SK-N-SH (cell line): Measurements from ENCODE around the gene RFLNA.

Experiments
- CTCF ChIP-seq: fragments of 200-600 bp; sonication (generic); IDR thresholded peaks from 2 replicates; pipeline ENCODE4 v1.6.1; 2017; ENCODE audit warnings: antibody characterized with exemption, mild to moderate bottlenecking, moderate library complexity
- EP300 ChIP-seq, 2 experiments: IDR thresholded peaks; 2 replicates each; pipeline versions ENCODE4 v1.4.0 to v1.6.1; 2012; ENCODE audit warnings: borderline replicate concordance in 1 of 2, low read depth in 1 of 2, low read length in 1 of 2
- MEF2A ChIP-seq: IDR thresholded peaks from 2 replicates; pipeline ENCODE4 v1.4.0; 2012; ENCODE audit warnings: low read depth, borderline replicate concordance
- POLR2AphosphoS5 ChIP-seq: IDR thresholded peaks from 2 replicates; pipeline ENCODE4 v1.6.1; 2012; ENCODE audit warnings: low read depth, low read length
- RAD21 ChIP-seq: IDR thresholded peaks from 2 replicates; pipeline ENCODE4 v1.6.1; 2012; ENCODE audit warnings: mild to moderate bottlenecking, low read length
- REST ChIP-seq: IDR thresholded peaks from 2 replicates; pipeline ENCODE4 v1.6.1; 2012; ENCODE audit warnings: mild to moderate bottlenecking, low read depth, low read length, moderate library complexity
- RFX5 ChIP-seq: IDR thresholded peaks from 2 replicates; pipeline ENCODE4 v1.6.1; 2012; ENCODE audit warnings: mild to moderate bottlenecking, improper control_type of control experiment, low read length
- SIN3A ChIP-seq: IDR thresholded peaks from 2 replicates; pipeline ENCODE4 v1.6.1; 2012; ENCODE audit warnings: low read depth, mild to moderate bottlenecking, low read length, moderate library complexity, borderline replicate concordance
- SMC3 ChIP-seq: IDR thresholded peaks from 2 replicates; pipeline ENCODE4 v1.6.1; 2012; ENCODE audit warnings: low read depth, low read length, improper control_type of control experiment
- TEAD4 ChIP-seq: IDR thresholded peaks from 2 replicates; pipeline ENCODE4 v1.4.0; 2012; ENCODE audit warnings: mild to moderate bottlenecking, borderline replicate concordance; ENCODE audit not compliant: insufficient read depth
- ZBTB33 ChIP-seq: IDR thresholded peaks from 2 replicates; pipeline ENCODE4 v1.4.0; 2012; ENCODE audit warnings: low read depth, borderline replicate concordance
- TF ChIP-seq, protein P1 (sequence below): IDR thresholded peaks from 2 replicates; pipeline ENCODE4 v1.4.0; 2012; ENCODE audit warnings: low read depth

DNA sequence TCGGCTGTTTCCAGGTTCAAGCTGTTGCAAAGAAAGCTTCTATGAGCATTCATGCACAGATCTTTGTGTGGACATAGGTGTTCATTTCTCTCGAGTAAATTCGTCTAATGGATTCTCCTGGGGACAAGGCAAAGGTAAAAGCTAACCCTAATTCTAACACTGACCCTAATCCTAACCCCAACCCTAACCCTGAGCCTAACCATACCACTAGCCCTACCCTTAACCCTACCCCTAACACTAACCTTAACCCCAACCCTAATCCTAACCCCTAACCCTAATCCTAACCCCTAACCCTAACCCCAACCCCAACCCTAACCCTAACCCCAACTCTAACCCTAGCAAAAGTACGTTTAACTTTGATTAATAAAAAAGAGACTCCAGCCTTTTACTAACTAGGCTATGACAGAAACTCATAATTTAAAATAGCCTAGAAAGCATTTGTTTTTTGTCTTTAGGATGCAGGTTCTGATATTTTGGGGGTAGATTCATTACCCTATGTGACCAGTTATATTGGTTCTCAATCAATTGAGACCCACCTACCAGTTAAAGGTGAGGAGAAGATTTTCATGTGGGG is 27.6 kb upstream of the RFLNA start:
- TF ChIP-seq RFX5, result no peak
- no peak for TF ChIP-seq EP300 (IDR thresholded peaks at IDR 0.05; ENCODE audit: borderline replicate concordance in 1 of 2, low read depth in 1 of 2, low read length in 1 of 2)
- no peak for TF ChIP-seq POLR2AphosphoS5
- TF ChIP-seq RAD21, result no peak
- TF ChIP-seq CTCF, result no peak
- no peak for TF ChIP-seq MEF2A
- no peak for TF ChIP-seq ZBTB33
- no peak for TF ChIP-seq SIN3A
- TF ChIP-seq, protein P1, sequence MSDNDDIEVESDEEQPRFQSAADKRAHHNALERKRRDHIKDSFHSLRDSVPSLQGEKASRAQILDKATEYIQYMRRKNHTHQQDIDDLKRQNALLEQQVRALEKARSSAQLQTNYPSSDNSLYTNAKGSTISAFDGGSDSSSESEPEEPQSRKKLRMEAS, result no peak
- TF ChIP-seq TEAD4, result no peak
- TF ChIP-seq REST, result no peak
- TF ChIP-seq SMC3, result no peak
